GM12878 (cell line): ENCODE data around the gene BCKDHB. TPM values are rescaled to one million over a fixed set of nuclear protein-coding genes. Genes with fewer than 3 reads are reported as not detected.

ENCODE experiments used
- ATAC-seq: fragments of 200-7000 bp; cut with Tn5 transposase; 3 replicates; pipeline ENCODE4 v1.9.1; 2020; ENCODE audit warnings: mild to moderate bottlenecking, moderate library complexity
- BruUV-seq: library from RNA; stranded (reverse); fragments of 400-500 nt; replicated peaks from 2 replicates; lab custom pipeline; 2021; lab: Mats Ljungman, UMichigan
- CTCF ChIA-PET: fragments of 300-600 bp; sonication (Branson Sonifier 250); formaldehyde crosslinking; extraction: SDS; loops from one replicate; lab custom pipeline; 2021; ENCODE audit warnings: inconsistent platforms; lab: Yijun Ruan, JAX
- POLR2A ChIA-PET: fragments of 350-600 bp; formaldehyde crosslinking; extraction: SDS; loops from one replicate; lab custom pipeline; 2021; ENCODE audit warnings: inconsistent platforms; lab: Charles Lee
- RAD21 ChIA-PET: fragments of 300-600 bp; sonication (Branson Sonifier 250); formaldehyde crosslinking; loops from one replicate; lab custom pipeline; 2023; ENCODE audit warnings: antibody characterized with exemption; ENCODE audit not compliant: unreplicated experiment; lab: Charles Lee
- SMC1A ChIA-PET: fragments of 300-600 bp; sonication (Branson Sonifier 250); formaldehyde crosslinking; loops from one replicate; lab custom pipeline; 2023; ENCODE audit not compliant: unreplicated experiment, uncharacterized antibody; lab: Charles Lee
- DNase-seq: peaks from one replicate; pipeline ENCODE4 v3.0.0-alpha.2; 2011; ENCODE audit warnings: low read depth, low spot score
- FAIRE-seq: peaks from 3 replicates; lab custom pipeline; 2011; peaks lifted over from hg19 to GRCh38; lab: Jason Lieb, UNC
- H2AFZ ChIP-seq: 2 replicates; pipeline ENCODE4 v1.6.0; 2011; ENCODE audit warnings: low read depth, low read length, control low read depth; ENCODE audit not compliant: control insufficient read depth
- H3K27ac ChIP-seq: 2 replicates; pipeline ENCODE4 v1.5.1; 2011; ENCODE audit warnings: control low read depth; ENCODE audit not compliant: control insufficient read depth, insufficient read depth
- H3K27me3 ChIP-seq, 2 experiments: replicated peaks in 1 of 2; 2 replicates each; pipeline versions ENCODE4 v1.6.0 to v1.6.1; 2011; ENCODE audit warnings: low read length in 1 of 2; ENCODE audit not compliant: control insufficient read depth in 2 of 2, insufficient read depth in 2 of 2
- H3K36me3 ChIP-seq, 2 experiments: 2 replicates each; pipeline ENCODE4 v1.5.1; 2011; ENCODE audit warnings: low read length in 1 of 2; ENCODE audit not compliant: control insufficient read depth in 2 of 2, insufficient read depth in 2 of 2
- H3K4me1 ChIP-seq: 2 replicates; pipeline ENCODE4 v1.6.1; 2011; ENCODE audit warnings: mild to moderate bottlenecking, low read length, moderate library complexity, mixed read lengths; ENCODE audit not compliant: control insufficient read depth, insufficient read depth
- H3K4me2 ChIP-seq: 2 replicates; pipeline ENCODE4 v1.6.0; 2011; ENCODE audit warnings: control low read depth; ENCODE audit not compliant: control insufficient read depth, insufficient read depth
- H3K4me3 ChIP-seq: fragments of 200-600 bp; sonication (generic); 2 replicates; pipeline ENCODE4 v1.5.1; 2016
- H3K79me2 ChIP-seq: 2 replicates; pipeline ENCODE4 v1.6.0; 2011; ENCODE audit warnings: low read length; ENCODE audit not compliant: control insufficient read depth, insufficient read depth
- H3K9ac ChIP-seq: 2 replicates; pipeline ENCODE4 v1.8.0; 2011; ENCODE audit warnings: low read length, control low read depth, mixed read lengths; ENCODE audit not compliant: control insufficient read depth, insufficient read depth
- H3K9me3 ChIP-seq: replicated peaks from 3 replicates; pipeline ENCODE4 v1.5.1; 2011; ENCODE audit warnings: mild to moderate bottlenecking, low read length; ENCODE audit not compliant: control insufficient read depth, insufficient read depth
- H4K20me1 ChIP-seq: 2 replicates; pipeline ENCODE4 v1.6.0; 2011; ENCODE audit not compliant: control insufficient read depth, insufficient read depth
- E2F8 ChIP-seq: fragments of 450-650 bp; IDR thresholded peaks from 2 replicates; pipeline ENCODE4 v1.6.1; 2018; ENCODE audit warnings: mild to moderate bottlenecking, low read depth, moderate library complexity; ENCODE audit not compliant: partially characterized antibody
- JUND ChIP-seq: IDR thresholded peaks from 2 replicates; pipeline ENCODE4 v1.6.1; 2012; ENCODE audit warnings: low read depth, mild to moderate bottlenecking, low read length, improper control_type of control experiment, moderate library complexity
- MEF2A ChIP-seq: IDR thresholded peaks from 2 replicates; pipeline ENCODE4 v1.6.1; 2011; ENCODE audit warnings: low read depth, mild to moderate bottlenecking, low read length, moderate library complexity; ENCODE audit not compliant: insufficient read depth
- MXI1 ChIP-seq: fragments of 150-350 bp; IDR thresholded peaks from 2 replicates; pipeline ENCODE4 v1.6.1; 2011; ENCODE audit warnings: low read depth, mild to moderate bottlenecking, inconsistent platforms, low read length, improper control_type of control experiment
- SMARCA5 ChIP-seq: fragments of 450-650 bp; IDR thresholded peaks from 2 replicates; pipeline ENCODE4 v1.6.1; 2017; ENCODE audit warnings: mild to moderate bottlenecking
- SREBF2 ChIP-seq: IDR thresholded peaks from 2 replicates; pipeline ENCODE4 v1.6.1; 2012; ENCODE audit warnings: mild to moderate bottlenecking, low read length
- STAT1 ChIP-seq: fragments of 450-650 bp; conservative IDR thresholded peaks from 2 replicates; pipeline ENCODE4 v1.6.1; 2014; ENCODE audit warnings: antibody characterized with exemption, mild to moderate bottlenecking
- SUPT20H ChIP-seq: IDR thresholded peaks from 2 replicates; pipeline ENCODE4 v1.6.1; 2011; ENCODE audit warnings: low read depth, mild to moderate bottlenecking, low read length, moderate library complexity, borderline replicate concordance; ENCODE audit not compliant: control insufficient read depth
- ZNF592 ChIP-seq: fragments of 450-650 bp; IDR thresholded peaks from 2 replicates; pipeline ENCODE4 v1.6.1; 2017; ENCODE audit warnings: mild to moderate bottlenecking, moderate library complexity
- ZNF622 ChIP-seq: fragments of 450-650 bp; IDR thresholded peaks from 2 replicates; pipeline ENCODE4 v1.6.1; 2017; ENCODE audit warnings: mild to moderate bottlenecking, inconsistent platforms
- WGBS: methylation state at CpG from one replicate; pipeline ENCODE4 v1.1.6; 2016; ENCODE audit warnings: low lambda C conversion rate; ENCODE audit not compliant: insufficient replicate concordance, insufficient coverage; ENCODE audit errors: missing lambda C conversion rate; 5-methylcytosine and 5-hydroxymethylcytosine counted together
- in situ Hi-C: fragments of 300-500 bp; cut with MboI; formaldehyde crosslinking; loops from 9 replicates; pipeline ENCODE4 v1.14.3; 2018; ENCODE audit warnings: mixed read lengths
- intact Hi-C: fragments of 100-400 bp; cut with micrococcal nuclease; formaldehyde crosslinking; loops from one replicate; pipeline ENCODE4 v1.14.2; 2022; ENCODE audit not compliant: unreplicated experiment
- polyA plus RNA-seq, 11 experiments: library from polyadenylated mRNA; depleted of rRNA in 4 of 11; unstranded in 6 of 11; stranded (reverse) in 5 of 11; fragments of >200 nt; fragmentation: Nextera tagmentation in 4 of 11; fragmentation: Illumina TruSeq in 1 of 11; extraction: Ambion mirVana in 4 of 11; extraction: Trizol in 1 of 11; gene quantifications; 1 replicate in 1 of 11; 2 replicates in 10 of 11; pipeline versions ENCODE4 v1.2.1 to v1.2.3, GENCODE V29; 2011 to 2016; ENCODE audit warnings: inconsistent platforms in 2 of 11, missing spikeins in 2 of 11, low read depth in 1 of 11
- total RNA-seq, 4 experiments: library from RNA; depleted of rRNA in 3 of 4; stranded (reverse); fragments of >200 nt in 3 of 4; fragmentation: Illumina TruSeq in 1 of 4; extraction: Trizol in 1 of 4; gene quantifications; 2 replicates each; pipeline versions ENCODE4 v1.2.1 to v1.2.3, GENCODE V29; 2013 to 2021
- TF ChIP-seq, protein P1 (sequence below): fragments of 450-650 bp; IDR thresholded peaks from 2 replicates; pipeline ENCODE4 v1.6.1; 2017; ENCODE audit warnings: borderline replicate concordance

The BCKDHB gene
- total and polyA plus RNA-seq, 10 of the 15 experiments (the other 5 are each of a cell fraction or from before 2014, with no cell fraction given): 12.9 to 57.1 (median 25.3) TPM

DNA sequence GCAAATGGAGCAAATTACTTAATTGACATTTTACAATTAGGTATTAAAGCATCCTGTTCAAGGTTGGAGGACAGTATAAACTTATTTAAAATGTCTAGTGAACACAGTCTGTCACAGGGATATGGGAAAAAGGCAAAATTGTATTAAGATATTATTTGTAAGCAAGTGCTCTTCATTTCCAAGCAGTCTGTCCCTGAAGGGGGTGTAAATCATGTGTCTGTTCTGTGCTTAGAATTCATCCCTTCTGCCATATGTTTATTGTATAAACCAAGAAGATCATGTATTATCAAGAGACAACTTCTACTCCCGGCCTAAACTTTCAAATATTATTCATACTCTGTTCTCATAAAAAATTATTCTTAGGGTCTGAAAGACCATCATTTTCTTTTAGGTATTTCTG, 144.8 kb downstream of the BCKDHB start:
- no TSS peak for BruUV-seq
- RAD21 ChIA-PET: no interaction called here

More for the DNA sequence above, 144.8 kb downstream of the BCKDHB start:
- Histone ChIP-seq H3K4me1 (no peaks in the 10 kb centered on the region), H3K36me3 (no peaks in the 10 kb centered on the region)
- TF ChIP-seq SUPT20H: no peak
- TF ChIP-seq, protein P1, sequence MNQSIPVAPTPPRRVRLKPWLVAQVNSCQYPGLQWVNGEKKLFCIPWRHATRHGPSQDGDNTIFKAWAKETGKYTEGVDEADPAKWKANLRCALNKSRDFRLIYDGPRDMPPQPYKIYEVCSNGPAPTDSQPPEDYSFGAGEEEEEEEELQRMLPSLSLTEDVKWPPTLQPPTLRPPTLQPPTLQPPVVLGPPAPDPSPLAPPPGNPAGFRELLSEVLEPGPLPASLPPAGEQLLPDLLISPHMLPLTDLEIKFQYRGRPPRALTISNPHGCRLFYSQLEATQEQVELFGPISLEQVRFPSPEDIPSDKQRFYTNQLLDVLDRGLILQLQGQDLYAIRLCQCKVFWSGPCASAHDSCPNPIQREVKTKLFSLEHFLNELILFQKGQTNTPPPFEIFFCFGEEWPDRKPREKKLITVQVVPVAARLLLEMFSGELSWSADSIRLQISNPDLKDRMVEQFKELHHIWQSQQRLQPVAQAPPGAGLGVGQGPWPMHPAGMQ: no peak
- TF ChIP-seq ZNF622: no peak
- no peak for TF ChIP-seq ZNF592
- no peak for TF ChIP-seq E2F8
- no peak for TF ChIP-seq JUND
- TF ChIP-seq SMARCA5: no peak
- no peak for TF ChIP-seq STAT1
- TF ChIP-seq MEF2A: no peak
- no peak for TF ChIP-seq SREBF2
- TF ChIP-seq MXI1: no peak
- TF ChIP-seq, all 136 proteins: peak for 0
- FAIRE-seq: no peak
- 94% methylated on average over 1 of the region's 1 CpG for WGBS
- H3K79me2 ChIP-seq: no peaks in the 10 kb centered on the region
- ChIA-PET POLR2A (no interaction called here), SMC1A (no interaction called here), CTCF (no interaction called here)
- no peak overlapping the region for H2AFZ ChIP-seq
- H3K4me3 ChIP-seq: no peak overlapping the region
- no peaks in the 10 kb centered on the region for H4K20me1 ChIP-seq
- DNase-seq: no peak
- H3K4me2 ChIP-seq: no peak overlapping the region
- no peaks in the 10 kb centered on the region for H3K9me3 ChIP-seq
- H3K9ac ChIP-seq: no peak overlapping the region
- H3K27me3 ChIP-seq: no peaks in the 10 kb centered on the region
- H3K27ac ChIP-seq: no peak overlapping the region
- in situ Hi-C loops: no loop called here
- ATAC-seq: no peak
- intact Hi-C loops: no loop called here
